HCT116 (cell line): ENCODE data around the gene ERVW-1. TPM values are rescaled to one million over a fixed set of nuclear protein-coding genes. Genes with fewer than 3 reads are reported as not detected.

ENCODE experiments used
- ATAC-seq: fragments of 200-7000 bp; cut with Tn5 transposase; 2 replicates; pipeline ENCODE4 v1.9.1; 2020; ENCODE audit warnings: mild to moderate bottlenecking, moderate library complexity
- BruUV-seq: library from RNA; stranded (reverse); fragments of 400-500 nt; replicated peaks from 2 replicates; lab custom pipeline; 2021; lab: Mats Ljungman, UMichigan
- CTCF ChIA-PET: fragments of 300-600 bp; sonication (Branson Sonifier 250); formaldehyde crosslinking; loops from one replicate; lab custom pipeline; 2021; ENCODE audit warnings: antibody characterized with exemption; lab: Charles Lee
- POLR2A ChIA-PET: fragments of 300-600, 350-600 bp; sonication (Branson Sonifier 250); formaldehyde crosslinking; loops from one replicate; lab custom pipeline; 2021; ENCODE audit warnings: antibody characterized with exemption; lab: Charles Lee
- RAD21 ChIA-PET, 2 experiments: fragments of 300-600 bp; sonication (Branson Sonifier 250); formaldehyde crosslinking; loops; one replicate each; lab custom pipeline; 2023; ENCODE audit warnings: low total read pairs in 2 of 2; ENCODE audit not compliant: uncharacterized antibody in 2 of 2, unreplicated experiment in 2 of 2, low non-redundant PET in 1 of 2; lab: Charles Lee
- DNase-seq: peaks from one replicate; pipeline ENCODE4 v3.0.0-alpha.2; 2010; ENCODE audit warnings: low read depth, low spot score
- H2AFZ ChIP-seq: fragments of 200-600 bp; shearing (Covaris generic), sonication (generic); 2 replicates; pipeline ENCODE4 v1.6.1; 2017; ENCODE audit warnings: low read depth, mixed run types, mixed read lengths, antibody characterized with exemption, low read length; ENCODE audit not compliant: poor library complexity, severe bottlenecking
- H3K27ac ChIP-seq: 2 replicates; pipeline ENCODE4 v1.5.1; 2012; ENCODE audit warnings: low read depth, low read length
- H3K27me3 ChIP-seq: fragments of 200-600 bp; sonication (generic); 2 replicates; pipeline ENCODE4 v1.6.1; 2016; ENCODE audit warnings: mixed run types, low read length, mixed read lengths; ENCODE audit not compliant: insufficient read depth
- H3K36me3 ChIP-seq, 2 experiments: fragments of 200-500 bp in 1 of 2; fragments of 200-600 bp in 1 of 2; sonication (Bioruptor generic) in 1 of 2; sonication (generic) in 1 of 2; 2 replicates each; pipeline versions ENCODE4 v1.5.1 to v1.6.1; 2014 to 2016; ENCODE audit warnings: low read length in 2 of 2, inconsistent platforms in 1 of 2, mixed read lengths in 1 of 2, mixed run types in 1 of 2; ENCODE audit not compliant: insufficient read depth in 2 of 2, control insufficient read depth in 1 of 2
- H3K4me1 ChIP-seq, 2 experiments: fragments of 200-600 bp in 1 of 2; sonication (generic) in 1 of 2; 2 replicates each; pipeline versions ENCODE4 v1.5.1 to v1.6.1; 2012 to 2017; ENCODE audit warnings: low read length in 2 of 2, inconsistent platforms in 1 of 2, mild to moderate bottlenecking in 1 of 2, mixed read lengths in 1 of 2, mixed run types in 1 of 2, moderate library complexity in 1 of 2; ENCODE audit not compliant: insufficient read depth in 2 of 2, control insufficient read depth in 1 of 2
- H3K4me2 ChIP-seq: fragments of 200-600 bp; sonication (generic); 2 replicates; pipeline ENCODE4 v1.6.1; 2017; ENCODE audit warnings: mixed run types, low read length, mixed read lengths
- H3K4me3 ChIP-seq, 2 experiments: fragments of 200-600 bp in 1 of 2; sonication (generic) in 1 of 2; replicated peaks in 1 of 2; 2 replicates each; pipeline ENCODE4 v1.5.1; 2011 to 2016; ENCODE audit warnings: low read length in 2 of 2, control low read depth in 1 of 2, low read depth in 1 of 2, mild to moderate bottlenecking in 1 of 2, mixed read lengths in 1 of 2, mixed run types in 1 of 2
- H3K79me2 ChIP-seq: fragments of 200-600 bp; sonication (generic); 2 replicates; pipeline ENCODE4 v1.6.1; 2017; ENCODE audit warnings: mild to moderate bottlenecking, mixed run types, low read length, moderate library complexity, mixed read lengths; ENCODE audit not compliant: insufficient read depth
- H3K9ac ChIP-seq: fragments of 200-600 bp; sonication (generic); 2 replicates; pipeline ENCODE4 v1.6.1; 2016; ENCODE audit warnings: low read length, mixed read lengths
- H3K9me2 ChIP-seq: fragments of 200-600 bp; sonication (generic), shearing (Covaris generic); 2 replicates; pipeline ENCODE4 v1.6.1; 2017; ENCODE audit warnings: mixed run types, mild to moderate bottlenecking, moderate library complexity; ENCODE audit not compliant: insufficient read depth
- H3K9me3 ChIP-seq, 2 experiments: fragments of 200-500 bp in 1 of 2; fragments of 200-600 bp in 1 of 2; sonication (Bioruptor generic) in 1 of 2; sonication (generic) in 1 of 2; 2 replicates each; pipeline ENCODE4 v1.6.1; 2014 to 2017; ENCODE audit warnings: low read length in 2 of 2, mixed read lengths in 2 of 2, inconsistent platforms in 1 of 2, low read depth in 1 of 2, mild to moderate bottlenecking in 1 of 2, mixed run types in 1 of 2, moderate library complexity in 1 of 2; ENCODE audit not compliant: control insufficient read depth in 1 of 2, insufficient read depth in 1 of 2
- H4K20me1 ChIP-seq: fragments of 200-600 bp; sonication (generic), shearing (Covaris generic); 2 replicates; pipeline ENCODE4 v1.6.1; 2017; ENCODE audit warnings: mixed run types, mild to moderate bottlenecking, moderate library complexity; ENCODE audit not compliant: insufficient read depth
- CBX3 ChIP-seq: IDR thresholded peaks from 2 replicates; pipeline ENCODE4 v1.6.1; 2012; ENCODE audit warnings: low read depth
- EGR1 ChIP-seq: IDR thresholded peaks from 2 replicates; pipeline ENCODE4 v1.6.1; 2012; ENCODE audit warnings: low read depth
- EZH2 ChIP-seq: fragments of 200-600 bp; sonication (generic); IDR thresholded peaks from 2 replicates; pipeline ENCODE4 v1.6.1; 2017; ENCODE audit warnings: antibody characterized with exemption, mixed run types
- EZH2phosphoT487 ChIP-seq: fragments of 200-600 bp; IDR thresholded peaks from 2 replicates; pipeline ENCODE4 v1.6.1; 2018; ENCODE audit warnings: antibody characterized with exemption, borderline replicate concordance
- JUND ChIP-seq: IDR thresholded peaks from 2 replicates; pipeline ENCODE4 v1.6.1; 2012
- RAD21 ChIP-seq: IDR thresholded peaks from 2 replicates; pipeline ENCODE4 v1.6.1; 2012; ENCODE audit warnings: low read depth, mild to moderate bottlenecking
- SIN3A ChIP-seq: IDR thresholded peaks from 2 replicates; pipeline ENCODE4 v1.6.1; 2012; ENCODE audit warnings: low read depth
- SRF ChIP-seq: IDR thresholded peaks from 2 replicates; pipeline ENCODE4 v1.6.1; 2012; ENCODE audit warnings: low read depth
- intact Hi-C: fragments of 100-400 bp; cut with micrococcal nuclease; formaldehyde crosslinking; loops from 2 replicates; pipeline ENCODE4 v1.10.0; 2022
- total RNA-seq: library from RNA; stranded (reverse); gene quantifications from one replicate; pipeline ENCODE4 v1.2.1, GENCODE V29; 2021; ENCODE audit not compliant: unreplicated experiment

The ERVW-1 gene
- total RNA-seq, 1 experiment from 2014 or later, result not detected

GRCh38 chr7:92489634-92490033, 11.9 kb upstream of the ERVW-1 start:
- POLR2A ChIA-PET, result no interaction called here

GRCh38 chr7:92487804-92488203, 10.1 kb upstream of the ERVW-1 start:
- Histone ChIP-seq H3K9ac (no peak overlapping the region), H3K27me3 (no peaks in the 10 kb centered on the region), H3K4me2 (no peak overlapping the region), H3K79me2 (no peaks in the 10 kb centered on the region), H3K9me3 (no peaks in the 10 kb centered on the region), H4K20me1 (no peaks in the 10 kb centered on the region), H3K27ac (no peak overlapping the region)
- DNase-seq, result no peak
- intact Hi-C loops, result no loop called here
- RAD21 ChIA-PET, result no interaction called here
- POLR2A ChIA-PET, result no interaction called here
- no TSS peak for BruUV-seq
- no peak for ATAC-seq
- TF ChIP-seq JUND (no peak), CBX3 (no peak), RAD21 (no peak), SIN3A (no peak)
- TF ChIP-seq, all 23 proteins: peak for 0
- no peak overlapping the region for H2AFZ ChIP-seq
- no peak overlapping the region for H3K4me3 ChIP-seq
- H3K36me3 ChIP-seq, result peaks cover 6 to 25% of the 10 kb centered on the region in 2 experiments; a peak in 3 of 4 replicates
- CTCF ChIA-PET, result no interaction called here
- H3K4me1 ChIP-seq, result no peaks in the 10 kb centered on the region
- H3K9me2 ChIP-seq, result no peaks in the 10 kb centered on the region

More at GRCh38 chr7:92489634-92490033, 11.9 kb upstream of the ERVW-1 start:
- H3K27me3 ChIP-seq, result no peaks in the 10 kb centered on the region
- no TSS peak for BruUV-seq
- TF ChIP-seq EZH2 (no peak), JUND (no peak), EZH2phosphoT487 (no peak), EGR1 (no peak), SRF (no peak)
- no peak overlapping the region for H3K4me2 ChIP-seq
- no peaks in the 10 kb centered on the region for H3K4me1 ChIP-seq
- no peak overlapping the region for H2AFZ ChIP-seq
- no peak overlapping the region for H3K27ac ChIP-seq
- DNase-seq, result no peak
- intact Hi-C loops, result no loop called here
- CTCF ChIA-PET, result interaction anchor here (1.0 kb wide), 1 partner anchor 43 kb away, joined by 4 read pairs; the partner anchor contains the start of gene GATAD1
- H3K9me2 ChIP-seq, result no peaks in the 10 kb centered on the region
- no peaks in the 10 kb centered on the region for H3K9me3 ChIP-seq
- H3K79me2 ChIP-seq, result no peaks in the 10 kb centered on the region
- RAD21 ChIA-PET, result no interaction called here
- no peaks in the 10 kb centered on the region for H4K20me1 ChIP-seq
- H3K9ac ChIP-seq, result no peak overlapping the region
- peaks cover 6 to 25% of the 10 kb centered on the region in 2 experiments; a peak in 3 of 4 replicates for H3K36me3 ChIP-seq
- no peak overlapping the region for H3K4me3 ChIP-seq
- no peak for ATAC-seq
